GM10266 (cell line): Measurements from ENCODE around the gene ICOS.
"Not testable (repeated sequence)": the region's sequence is repeated elsewhere in the genome, so short reads cannot be mapped to it uniquely, and the experiment has no call there.

Experiments
- DNase-seq: peaks from one replicate; pipeline ENCODE4 v3.0.0; 2012; ENCODE audit errors: extremely low spot score
- CTCF ChIP-seq: IDR thresholded peaks from 2 replicates; pipeline ENCODE4 v1.5.1; 2012; ENCODE audit warnings: mild to moderate bottlenecking, low read depth; ENCODE audit not compliant: control insufficient read depth, insufficient read depth; ENCODE audit errors: missing control alignments

Gene ICOS

GRCh38 chr2:203934041-203934492 is 2.5 kb upstream of the ICOS start:
- TF ChIP-seq CTCF: no peak
- DNase-seq: no peak

DNA sequence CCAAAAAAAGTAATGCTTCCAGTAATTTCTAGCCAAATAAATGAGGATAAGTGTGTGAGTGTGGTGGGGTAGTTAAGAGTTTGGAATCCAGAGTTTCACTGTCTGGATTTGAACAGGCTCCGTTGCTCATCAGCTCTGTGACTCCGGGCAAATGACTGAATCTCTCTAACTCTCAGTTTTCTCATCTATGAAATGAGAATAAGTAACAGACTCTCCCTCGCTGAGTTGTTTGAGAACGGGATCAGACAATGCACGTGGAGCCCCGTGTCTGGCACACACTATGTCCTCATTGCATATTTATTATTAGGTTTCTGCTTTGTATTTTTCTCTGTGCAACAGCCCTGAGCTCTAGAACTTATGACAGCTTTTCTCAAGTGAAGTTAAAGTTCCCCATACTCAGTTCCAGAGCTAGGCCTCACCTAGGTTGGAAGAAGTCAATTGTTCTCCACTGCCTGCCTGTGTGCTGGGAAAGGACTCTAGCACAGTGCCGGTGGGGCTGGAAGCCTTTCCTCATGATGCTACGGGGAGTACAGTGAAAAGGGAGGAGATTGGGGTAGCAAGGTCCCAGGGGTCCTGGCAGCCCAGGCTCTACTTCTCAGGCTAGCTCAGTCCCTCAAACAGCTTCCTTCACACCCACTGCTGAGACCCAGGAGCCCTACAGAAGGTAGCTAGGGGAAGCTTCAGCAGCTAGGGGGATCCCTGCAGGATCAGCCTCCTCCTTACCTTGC is 1.7 kb upstream of the ICOS start:
- no peak for TF ChIP-seq CTCF
- no peak for DNase-seq

DNA sequence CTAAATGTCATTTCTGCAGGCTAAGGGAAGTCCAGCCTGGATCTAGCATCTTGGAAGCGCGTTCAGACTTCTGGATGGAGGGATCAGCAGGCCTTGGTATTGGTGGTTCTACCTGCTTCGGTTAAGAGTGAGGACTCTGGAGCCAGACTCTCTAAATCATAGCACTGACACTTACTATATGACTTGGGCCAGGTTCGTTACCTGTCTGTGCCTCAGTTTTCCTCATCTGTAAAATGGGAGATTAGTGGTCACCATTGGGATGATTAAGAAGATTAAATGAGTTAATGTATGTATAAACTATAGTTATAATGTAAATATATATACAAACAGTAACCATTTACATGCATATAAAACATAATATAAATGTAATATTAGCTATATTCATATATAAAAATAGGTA is 995 bp upstream of the ICOS start:
- TF ChIP-seq CTCF: no peak
- DNase-seq: no peak

- no peak for TF ChIP-seq CTCF
- DNase-seq: no peak
Observed at GRCh38 chr2:203936949-203937348, 386 bp downstream of the ICOS start.

DNA sequence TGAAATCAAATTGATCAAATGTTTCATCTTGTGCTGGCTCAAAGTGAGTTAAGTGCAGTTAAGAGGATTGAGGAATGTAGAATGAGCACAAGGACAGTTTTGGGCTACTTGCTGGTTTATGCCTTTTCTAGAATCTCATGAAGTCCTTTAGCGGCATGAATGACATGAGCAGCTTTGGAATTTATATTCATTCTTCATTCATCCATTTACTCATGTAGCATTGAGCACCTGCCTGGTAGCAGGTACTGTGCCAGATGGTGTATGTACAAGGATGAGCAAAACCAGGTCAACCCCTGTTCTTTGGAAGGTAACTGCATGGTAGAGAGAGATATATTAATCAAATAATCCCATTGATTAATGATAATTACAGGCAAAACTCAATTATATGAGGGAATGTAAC is 1.2 kb downstream of the ICOS start:
- TF ChIP-seq CTCF: no peak
- DNase-seq: no peak

- no peak for TF ChIP-seq CTCF
Observed at GRCh38 chr2:203940039-203940438, 3.5 kb downstream of the ICOS start.

DNA sequence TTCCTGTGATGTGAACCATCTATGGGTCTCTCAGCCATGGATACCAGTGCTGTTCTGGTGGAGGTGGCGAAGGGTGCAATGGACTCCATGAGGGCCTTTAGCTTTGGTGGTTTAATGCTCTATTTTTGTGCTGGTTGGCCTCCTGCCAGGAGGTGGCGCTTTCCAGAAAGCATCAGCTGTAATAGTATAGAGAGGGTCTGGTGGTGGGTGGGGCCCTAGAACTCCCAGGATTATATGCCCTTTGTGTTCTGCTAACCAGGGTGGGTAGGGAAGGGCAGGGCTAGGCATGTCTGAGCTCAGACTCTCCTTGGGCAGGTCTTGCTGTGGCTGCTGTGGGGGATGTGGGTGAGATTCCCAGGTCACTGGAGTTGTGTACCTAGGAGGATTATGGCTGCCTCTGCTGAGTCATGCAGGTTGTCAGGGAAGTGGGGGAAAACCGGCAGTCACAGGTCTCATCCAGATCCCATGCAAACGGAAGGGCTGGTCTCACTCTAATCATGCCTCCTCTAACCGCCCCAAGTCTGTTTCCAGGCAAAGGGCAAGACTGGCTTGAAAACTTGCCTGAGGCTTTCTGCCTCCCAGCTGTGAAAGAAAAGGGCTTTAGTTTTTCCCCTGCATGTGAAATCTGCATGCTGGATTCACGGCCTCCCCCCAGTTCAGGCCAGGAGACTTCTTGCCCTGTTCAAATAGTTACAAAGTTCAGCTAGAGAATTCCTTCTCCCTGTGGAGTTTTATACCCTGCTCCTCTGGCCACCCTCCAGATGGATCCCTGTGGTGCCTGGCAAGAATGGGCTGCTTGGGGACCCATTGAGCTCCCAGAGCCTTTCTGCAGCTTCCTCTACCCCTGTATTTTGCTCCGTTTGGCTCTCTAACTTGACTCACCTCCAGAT is 7.2 kb downstream of the ICOS start:
- DNase-seq: not testable (repeated sequence)

More at GRCh38 chr2:203940039-203940438, 3.5 kb downstream of the ICOS start:
- DNase-seq: no peak

DNA sequence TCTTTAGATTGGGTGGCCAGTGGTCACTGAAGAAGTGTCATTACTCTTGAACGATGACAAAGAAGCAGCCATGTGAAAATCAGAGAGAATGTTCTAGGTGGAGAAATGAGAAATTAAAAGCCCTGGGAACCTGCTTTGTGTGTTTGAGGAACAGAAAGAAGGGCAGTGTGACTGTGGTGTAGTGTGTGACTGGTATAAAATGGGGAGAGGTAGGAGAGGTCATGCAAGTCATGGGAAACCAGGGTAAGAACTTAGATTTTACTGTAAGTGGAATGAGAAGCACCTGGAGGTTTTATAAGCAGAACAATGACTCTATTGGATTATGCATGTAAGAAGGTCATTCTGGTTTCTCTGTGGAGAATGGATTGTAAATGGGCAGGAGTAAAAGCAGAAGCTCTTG is 12.2 kb downstream of the ICOS start:
- no peak for TF ChIP-seq CTCF
- DNase-seq: peak; percentile 21
